Measurements from ENCODE around the gene LYL1. TPM values are rescaled to one million over a fixed set of nuclear protein-coding genes. Genes with fewer than 3 reads are reported as not detected.

LYL1 gene
- total and polyA plus RNA-seq, 11 donors = 5.2 to 19.1 (median 8.3) TPM

DNA sequence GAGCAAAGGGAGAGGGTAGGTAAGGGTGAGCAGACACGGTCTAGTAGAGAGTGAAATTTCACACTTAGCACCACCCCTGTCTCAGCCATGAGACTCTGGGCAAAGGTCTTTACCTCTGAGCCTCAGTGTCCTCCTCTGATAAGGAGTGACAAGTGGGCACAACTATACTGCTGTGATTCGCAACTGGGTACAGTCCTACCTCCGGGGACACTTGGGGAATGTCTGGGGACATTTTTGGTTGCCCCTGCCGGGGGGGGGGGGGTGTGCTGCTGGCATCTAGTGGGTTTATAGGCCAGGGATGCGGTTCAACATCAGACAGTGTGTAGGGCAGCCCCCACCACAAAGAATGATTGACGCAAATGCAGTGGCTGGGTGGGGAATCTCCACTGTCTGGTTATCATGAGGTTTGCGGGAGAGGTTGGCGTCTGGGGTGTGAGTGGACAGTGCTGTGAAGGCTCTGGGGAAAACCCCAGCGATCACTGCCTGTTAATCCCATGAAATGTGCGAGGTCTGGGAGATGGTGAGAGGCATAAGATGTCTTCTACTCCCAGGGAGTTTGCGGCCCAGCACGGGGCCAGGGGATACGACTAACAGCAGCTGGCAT lies 19.7 kb upstream of the LYL1 start:
- H3K36me3 ChIP-seq = peaks cover 0 to 14% (median 0%) of the 10 kb centered on the region in 9 donors
- H3K27me3 ChIP-seq = no peaks in the 10 kb centered on the region
- WGBS, 4 donors = 80 to 91% (median 87%) methylated on average over 9 to 13 of the region's 13 CpGs
- no peaks in the 10 kb centered on the region for H3K9me3 ChIP-seq
- ATAC-seq (no peak), DNase-seq (no peak)
- H3K27ac ChIP-seq = no peak overlapping the region
- intact Hi-C loops (cut with DNase I) = no loop called here
- no peak overlapping the region for H3K4me3 ChIP-seq
- TF ChIP-seq POLR2A (IDR thresholded peaks at IDR 0.05) = no peak
- peaks cover 0 to 35% (median 20%) of the 10 kb centered on the region in 12 donors for H3K4me1 ChIP-seq

DNA sequence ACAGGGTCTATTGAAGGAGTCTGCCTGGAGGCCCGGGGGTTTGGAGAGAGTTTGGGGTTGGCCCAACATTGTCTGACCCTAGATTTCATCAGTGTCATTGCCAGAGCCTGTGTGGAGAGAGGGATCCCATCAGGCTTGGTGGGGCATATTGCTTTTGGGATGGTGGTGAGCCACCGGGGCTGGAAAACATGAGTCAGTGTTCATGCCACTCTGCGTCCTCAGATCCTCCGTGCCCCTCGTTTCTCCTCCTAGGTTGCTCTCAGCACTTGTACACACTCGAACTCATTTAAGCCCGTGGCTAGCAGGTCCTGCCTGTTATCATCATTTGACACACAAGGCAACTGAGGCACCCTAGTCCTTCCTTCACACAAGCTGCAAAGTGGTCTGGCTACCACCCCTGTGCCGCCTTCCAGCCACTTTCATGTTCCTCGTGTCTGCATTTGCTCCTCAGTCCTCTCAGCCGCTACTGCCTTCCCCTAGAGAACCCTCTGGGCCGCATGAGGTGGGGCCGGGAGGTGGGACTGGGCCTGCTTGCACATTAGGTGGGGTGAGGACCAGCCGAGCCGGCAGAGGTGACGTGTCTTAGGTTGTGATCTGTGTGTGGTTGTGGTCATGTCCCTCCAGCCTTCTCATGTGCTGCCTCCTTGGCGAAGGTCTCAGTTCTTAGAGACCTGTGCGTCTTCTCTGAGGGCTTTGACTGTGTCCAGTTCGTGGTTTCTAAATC lies 19.1 kb upstream of the LYL1 start:
- intact Hi-C loops (cut with DNase I) = no loop called here
- WGBS, 4 donors = 84 to 90% (median 87%) methylated on average over 15 to 18 of the region's 18 CpGs

DNA sequence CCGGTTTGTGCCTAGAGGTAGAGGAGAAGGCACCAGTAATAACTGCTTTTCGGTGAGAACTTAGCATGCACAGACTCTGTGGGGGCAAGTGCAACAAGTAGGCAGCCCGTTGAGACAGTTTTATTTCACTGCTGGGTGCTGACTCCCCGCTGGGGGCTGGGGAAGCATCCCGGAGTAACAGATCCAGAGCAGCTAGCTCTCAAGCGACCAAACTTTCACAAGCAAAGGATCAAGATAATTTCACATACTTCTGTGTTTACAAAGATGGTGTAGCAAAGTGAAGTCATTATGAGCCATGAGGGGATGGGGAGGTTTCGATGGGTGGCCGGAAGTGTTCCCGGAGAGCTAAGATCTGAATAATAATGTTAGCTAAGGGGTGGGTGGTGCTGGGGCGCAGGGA lies 18.2 kb upstream of the LYL1 start:
- 67 to 71% (median 69%) methylated on average over 10 of the region's 10 CpGs for WGBS, 4 donors

More for the DNA sequence above, 19.1 kb upstream of the LYL1 start:
- peaks cover 0 to 41% (median 25%) of the 10 kb centered on the region in 12 donors for H3K4me1 ChIP-seq
- no peaks in the 10 kb centered on the region for H3K27me3 ChIP-seq
- no peak overlapping the region for H3K4me3 ChIP-seq
- TF ChIP-seq POLR2A (IDR thresholded peaks at IDR 0.05) = no peak
- TF ChIP-seq, protein P1, sequence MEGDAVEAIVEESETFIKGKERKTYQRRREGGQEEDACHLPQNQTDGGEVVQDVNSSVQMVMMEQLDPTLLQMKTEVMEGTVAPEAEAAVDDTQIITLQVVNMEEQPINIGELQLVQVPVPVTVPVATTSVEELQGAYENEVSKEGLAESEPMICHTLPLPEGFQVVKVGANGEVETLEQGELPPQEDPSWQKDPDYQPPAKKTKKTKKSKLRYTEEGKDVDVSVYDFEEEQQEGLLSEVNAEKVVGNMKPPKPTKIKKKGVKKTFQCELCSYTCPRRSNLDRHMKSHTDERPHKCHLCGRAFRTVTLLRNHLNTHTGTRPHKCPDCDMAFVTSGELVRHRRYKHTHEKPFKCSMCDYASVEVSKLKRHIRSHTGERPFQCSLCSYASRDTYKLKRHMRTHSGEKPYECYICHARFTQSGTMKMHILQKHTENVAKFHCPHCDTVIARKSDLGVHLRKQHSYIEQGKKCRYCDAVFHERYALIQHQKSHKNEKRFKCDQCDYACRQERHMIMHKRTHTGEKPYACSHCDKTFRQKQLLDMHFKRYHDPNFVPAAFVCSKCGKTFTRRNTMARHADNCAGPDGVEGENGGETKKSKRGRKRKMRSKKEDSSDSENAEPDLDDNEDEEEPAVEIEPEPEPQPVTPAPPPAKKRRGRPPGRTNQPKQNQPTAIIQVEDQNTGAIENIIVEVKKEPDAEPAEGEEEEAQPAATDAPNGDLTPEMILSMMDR (IDR thresholded peaks at IDR 0.05) = no peak
- no peaks in the 10 kb centered on the region for H3K9me3 ChIP-seq
- DNase-seq = no peak
- no peak for ATAC-seq
- peaks cover 0 to 13% (median 0%) of the 10 kb centered on the region in 9 donors for H3K36me3 ChIP-seq
- no peak overlapping the region for H3K27ac ChIP-seq

DNA sequence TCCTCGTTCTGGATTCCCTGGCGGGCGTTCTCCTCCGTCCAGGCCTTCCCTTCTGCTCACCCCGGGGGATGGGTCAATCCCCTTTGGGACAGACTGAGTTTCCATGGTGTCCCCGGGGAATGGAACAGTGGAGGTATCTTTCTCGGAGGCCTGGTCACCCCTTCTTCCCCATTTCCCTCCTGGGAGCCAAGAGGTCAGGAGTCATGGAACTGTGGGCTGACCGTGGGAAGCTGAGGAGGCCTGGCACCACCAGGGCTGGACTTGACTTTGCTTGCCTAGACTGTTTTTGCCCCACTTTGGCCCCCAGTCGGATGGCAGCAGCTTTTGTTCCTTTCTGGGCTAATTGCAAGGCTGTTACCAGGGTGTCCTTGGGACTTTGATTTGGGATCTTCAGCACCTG lies 17.4 kb upstream of the LYL1 start:
- DNase-seq (no peak), ATAC-seq (no peak)
- no peak overlapping the region for H3K27ac ChIP-seq
- intact Hi-C loops (cut with DNase I) = no loop called here
- 65 to 82% (median 79%) methylated on average over 5 to 9 of the region's 9 CpGs for WGBS, 4 donors
- H3K27me3 ChIP-seq = no peaks in the 10 kb centered on the region
- peaks cover 5 to 53% (median 35%) of the 10 kb centered on the region in 12 donors for H3K4me1 ChIP-seq
- TF ChIP-seq, protein P1 (IDR thresholded peaks at IDR 0.05) = no peak
- no peak for TF ChIP-seq POLR2A (IDR thresholded peaks at IDR 0.05)
- no peaks in the 10 kb centered on the region for H3K9me3 ChIP-seq
- H3K36me3 ChIP-seq = peaks cover 0 to 10% (median 0%) of the 10 kb centered on the region in 9 donors
- H3K4me3 ChIP-seq = peak overlapping the region in 2 of 12 donors; percentile 8 to 100

More for the DNA sequence above, 18.2 kb upstream of the LYL1 start:
- no peak for TF ChIP-seq POLR2A (IDR thresholded peaks at IDR 0.05)
- TF ChIP-seq, protein P1 (IDR thresholded peaks at IDR 0.05) = no peak
- intact Hi-C loops (cut with DNase I) = no loop called here
- Histone ChIP-seq H3K4me1 (peaks cover under 1 to 46% (median 30%) of the 10 kb centered on the region in 12 donors), H3K4me3 (no peak overlapping the region), H3K9me3 (no peaks in the 10 kb centered on the region), H3K36me3 (peaks cover 0 to 7% (median 0%) of the 10 kb centered on the region in 9 donors), H3K27ac (no peak overlapping the region), H3K27me3 (no peaks in the 10 kb centered on the region)
- no peak for ATAC-seq
- no peak for DNase-seq
